ENCODE measurements around the gene UBE2C.

- TF ChIP-seq, protein P1, sequence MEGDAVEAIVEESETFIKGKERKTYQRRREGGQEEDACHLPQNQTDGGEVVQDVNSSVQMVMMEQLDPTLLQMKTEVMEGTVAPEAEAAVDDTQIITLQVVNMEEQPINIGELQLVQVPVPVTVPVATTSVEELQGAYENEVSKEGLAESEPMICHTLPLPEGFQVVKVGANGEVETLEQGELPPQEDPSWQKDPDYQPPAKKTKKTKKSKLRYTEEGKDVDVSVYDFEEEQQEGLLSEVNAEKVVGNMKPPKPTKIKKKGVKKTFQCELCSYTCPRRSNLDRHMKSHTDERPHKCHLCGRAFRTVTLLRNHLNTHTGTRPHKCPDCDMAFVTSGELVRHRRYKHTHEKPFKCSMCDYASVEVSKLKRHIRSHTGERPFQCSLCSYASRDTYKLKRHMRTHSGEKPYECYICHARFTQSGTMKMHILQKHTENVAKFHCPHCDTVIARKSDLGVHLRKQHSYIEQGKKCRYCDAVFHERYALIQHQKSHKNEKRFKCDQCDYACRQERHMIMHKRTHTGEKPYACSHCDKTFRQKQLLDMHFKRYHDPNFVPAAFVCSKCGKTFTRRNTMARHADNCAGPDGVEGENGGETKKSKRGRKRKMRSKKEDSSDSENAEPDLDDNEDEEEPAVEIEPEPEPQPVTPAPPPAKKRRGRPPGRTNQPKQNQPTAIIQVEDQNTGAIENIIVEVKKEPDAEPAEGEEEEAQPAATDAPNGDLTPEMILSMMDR (IDR thresholded peaks at IDR 0.05) = no peak
- TF ChIP-seq POLR2A (IDR thresholded peaks at IDR 0.05) = no peak
These were observed 1.0 kb downstream of the UBE2C start for GRCh38 chr20:45813489-45813888.

Data from thyroid gland (tissue), 4 donors.